Trophoblast cell (in vitro differentiated cells and primary cell): Measurements from ENCODE around the gene STRN4.

Source experiments
- DNase-seq, 2 donors: peaks; one replicate each; pipeline ENCODE4 v3.0.0-alpha.2; 2016
- H2AFZ ChIP-seq: 2 replicates; pipeline ENCODE4 v1.6.1; 2013; ENCODE audit warnings: low read length, moderate library complexity, mild to moderate bottlenecking; ENCODE audit not compliant: insufficient read depth, poor library complexity
- H2AK5ac ChIP-seq: 2 replicates; pipeline ENCODE4 v1.6.1; 2013; ENCODE audit warnings: mild to moderate bottlenecking, low read length
- H2BK120ac ChIP-seq: 2 replicates; pipeline ENCODE4 v1.6.1; 2013; ENCODE audit warnings: low read length, mild to moderate bottlenecking, moderate library complexity; ENCODE audit not compliant: insufficient read depth, poor library complexity
- H2BK12ac ChIP-seq: 2 replicates; pipeline ENCODE4 v1.6.1; 2013; ENCODE audit warnings: mild to moderate bottlenecking, low read length, moderate library complexity
- H2BK5ac ChIP-seq: 2 replicates; pipeline ENCODE4 v1.6.1; 2013; ENCODE audit warnings: low read length, low read depth, moderate library complexity, mild to moderate bottlenecking; ENCODE audit not compliant: poor library complexity
- H3K14ac ChIP-seq: 2 replicates; pipeline ENCODE4 v1.6.1; 2013; ENCODE audit warnings: mild to moderate bottlenecking, low read length
- H3K18ac ChIP-seq: 2 replicates; pipeline ENCODE4 v1.6.1; 2013; ENCODE audit warnings: mild to moderate bottlenecking, low read length
- H3K23ac ChIP-seq: 2 replicates; pipeline ENCODE4 v1.6.1; 2013; ENCODE audit warnings: low read length
- H3K27ac ChIP-seq: 2 replicates; pipeline ENCODE4 v1.5.1; 2013; ENCODE audit warnings: low read depth, mild to moderate bottlenecking, inconsistent platforms, low read length, moderate library complexity
- H3K27me3 ChIP-seq: 2 replicates; pipeline ENCODE4 v1.6.1; 2013; ENCODE audit warnings: inconsistent platforms, mild to moderate bottlenecking, low read length, moderate library complexity; ENCODE audit not compliant: insufficient read depth
- H3K36me3 ChIP-seq, 2 experiments: 1 replicate in 1 of 2; 2 replicates in 1 of 2; pipeline ENCODE4 v1.6.1; 2013; ENCODE audit warnings: low read length in 2 of 2, mild to moderate bottlenecking in 2 of 2, moderate library complexity in 1 of 2; ENCODE audit not compliant: insufficient read depth in 2 of 2, control insufficient read depth in 1 of 2
- H3K4ac ChIP-seq: 2 replicates; pipeline ENCODE4 v1.6.1; 2013; ENCODE audit warnings: low read depth, mild to moderate bottlenecking, low read length, moderate library complexity
- H3K4me1 ChIP-seq, 2 experiments: 1 replicate in 1 of 2; 2 replicates in 1 of 2; pipeline ENCODE4 v1.6.1; 2013; ENCODE audit warnings: low read length in 2 of 2, mild to moderate bottlenecking in 2 of 2, moderate library complexity in 1 of 2; ENCODE audit not compliant: insufficient read depth in 2 of 2, control insufficient read depth in 1 of 2
- H3K4me2 ChIP-seq: 2 replicates; pipeline ENCODE4 v1.6.1; 2013; ENCODE audit warnings: inconsistent platforms, mild to moderate bottlenecking, low read length, moderate library complexity
- H3K4me3 ChIP-seq: 2 replicates; pipeline ENCODE4 v1.5.1; 2013; ENCODE audit warnings: mild to moderate bottlenecking, low read depth, low read length, inconsistent platforms
- H3K79me1 ChIP-seq: one replicate; pipeline ENCODE4 v1.6.1; 2013; ENCODE audit warnings: low read length
- H3K79me2 ChIP-seq: 2 replicates; pipeline ENCODE4 v1.6.1; 2013; ENCODE audit warnings: low read length, mild to moderate bottlenecking; ENCODE audit not compliant: control insufficient read depth, insufficient read depth, poor library complexity
- H3K9ac ChIP-seq: 2 replicates; pipeline ENCODE4 v1.6.1; 2013; ENCODE audit warnings: mild to moderate bottlenecking, low read length
- H3K9me3 ChIP-seq: 2 replicates; pipeline ENCODE4 v1.6.1; 2013; ENCODE audit warnings: low read depth, mild to moderate bottlenecking, control low read depth, inconsistent platforms, low read length; ENCODE audit not compliant: insufficient read depth
- H4K12ac ChIP-seq: 2 replicates; pipeline ENCODE4 v1.6.1; 2013; ENCODE audit warnings: low read depth, mild to moderate bottlenecking, low read length, moderate library complexity
- H4K8ac ChIP-seq: 2 replicates; pipeline ENCODE4 v1.6.1; 2013; ENCODE audit warnings: low read depth, mild to moderate bottlenecking, low read length, moderate library complexity
- H4K91ac ChIP-seq: one replicate; pipeline ENCODE4 v1.6.1; 2013; ENCODE audit warnings: low read depth, mild to moderate bottlenecking, low read length, moderate library complexity
- WGBS: extraction: QIAGEN DNeasy Blood & Tissue Kit; methylation state at CpG from one replicate; pipeline ENCODE4 v1.1.7; 2013; ENCODE audit warnings: missing lambda C conversion rate; ENCODE audit not compliant: insufficient read length, insufficient coverage; ENCODE audit errors: extremely low coverage; 5-methylcytosine and 5-hydroxymethylcytosine counted together

Gene STRN4

DNA sequence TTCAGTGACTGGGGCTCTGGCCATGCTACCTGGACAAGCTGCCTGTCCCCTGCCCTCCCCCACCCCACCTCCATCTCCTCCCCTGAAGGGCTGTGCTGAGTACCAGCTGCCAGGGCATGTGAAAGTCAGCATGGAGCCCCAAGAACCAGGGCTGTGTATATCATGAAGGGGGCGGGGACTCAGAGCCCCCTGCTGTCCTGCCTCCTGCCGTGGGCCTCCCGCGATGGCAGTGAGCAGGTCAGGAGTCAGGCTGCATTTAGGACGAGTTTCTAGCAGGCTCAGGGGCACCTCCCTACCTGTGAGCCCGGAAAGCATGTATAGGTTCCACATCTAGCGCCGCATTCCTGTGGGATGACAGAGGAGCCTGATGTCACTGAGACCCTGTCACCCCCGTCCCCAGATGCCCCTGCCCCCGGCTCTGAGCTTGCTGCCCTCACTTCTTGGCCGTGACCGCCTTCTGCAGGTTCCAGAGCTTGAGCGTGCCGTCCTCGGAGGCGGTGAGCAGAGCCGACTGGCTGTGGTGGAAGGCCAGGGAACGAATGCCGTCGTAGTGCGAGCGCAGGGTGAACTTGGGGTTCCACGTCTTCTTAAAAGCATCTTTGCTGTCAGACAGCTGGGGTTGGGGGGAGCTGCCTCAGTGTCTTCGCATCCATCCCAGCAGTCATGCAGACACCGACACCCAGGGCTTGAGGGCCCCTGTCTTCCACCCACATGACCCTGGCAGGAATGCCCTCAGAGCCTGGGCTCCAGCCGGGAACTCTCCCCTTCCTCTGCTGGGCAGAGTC, 21.0 kb downstream of the STRN4 start:
- H4K12ac ChIP-seq, result no peak overlapping the region
- no peak overlapping the region for H3K4me2 ChIP-seq
- H3K27ac ChIP-seq, result no peak overlapping the region
- DNase-seq, result no peak
- peaks cover 98% of the 10 kb centered on the region in 2 experiments for H3K36me3 ChIP-seq
- WGBS, result no CpG with 5 or more reads among the region's 26 CpGs
- H3K23ac ChIP-seq, result no peak overlapping the region
- no peak overlapping the region for H3K4ac ChIP-seq
- no peak overlapping the region for H3K18ac ChIP-seq
- H4K8ac ChIP-seq, result no peak overlapping the region
- no peak overlapping the region for H2BK120ac ChIP-seq
- no peak overlapping the region for H3K4me3 ChIP-seq
- H3K27me3 ChIP-seq, result no peaks in the 10 kb centered on the region
- no peaks in the 10 kb centered on the region for H3K4me1 ChIP-seq
- H3K9ac ChIP-seq, result no peak overlapping the region
- no peak overlapping the region for H2BK5ac ChIP-seq
- H2AFZ ChIP-seq, result no peak overlapping the region
- no peak overlapping the region for H4K91ac ChIP-seq
- H3K79me2 ChIP-seq, result no peaks in the 10 kb centered on the region
- no peak overlapping the region for H3K14ac ChIP-seq
- no peak overlapping the region for H2BK12ac ChIP-seq
- H3K9me3 ChIP-seq, result no peaks in the 10 kb centered on the region
- H2AK5ac ChIP-seq, result no peak overlapping the region
- peaks cover 2% of the 10 kb centered on the region for H3K79me1 ChIP-seq

DNA sequence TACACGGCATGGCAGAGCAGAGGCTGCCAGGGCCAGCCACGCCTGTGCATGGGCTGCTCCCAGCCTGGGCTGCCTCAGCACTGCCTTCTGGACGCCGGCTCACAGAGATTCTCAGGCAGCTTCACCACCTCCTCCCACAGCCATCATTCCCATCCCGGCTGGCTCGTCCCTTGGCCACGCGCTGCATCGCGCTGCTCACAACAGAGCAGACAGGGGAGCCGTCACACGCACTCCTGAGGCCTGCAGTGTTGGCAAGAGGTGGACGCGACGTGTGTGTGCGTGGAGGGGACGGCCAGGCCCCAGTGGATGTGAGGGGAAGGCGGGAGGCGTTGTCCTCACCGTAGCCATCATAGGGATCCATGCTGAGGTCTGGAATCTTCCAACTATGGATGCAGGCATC, 21.8 kb downstream of the STRN4 start:
- H3K14ac ChIP-seq, result no peak overlapping the region
- no peak overlapping the region for H2AK5ac ChIP-seq
- no peaks in the 10 kb centered on the region for H3K79me2 ChIP-seq
- H3K9ac ChIP-seq, result no peak overlapping the region
- H3K4me3 ChIP-seq, result no peak overlapping the region
- H2BK120ac ChIP-seq, result no peak overlapping the region
- WGBS, result no CpG with 5 or more reads among the region's 20 CpGs
- no peak overlapping the region for H3K4ac ChIP-seq
- H4K12ac ChIP-seq, result no peak overlapping the region
- H3K4me1 ChIP-seq, result no peaks in the 10 kb centered on the region
- no peak overlapping the region for H3K27ac ChIP-seq
- H3K27me3 ChIP-seq, result no peaks in the 10 kb centered on the region
- no peaks in the 10 kb centered on the region for H3K9me3 ChIP-seq
- no peak overlapping the region for H3K4me2 ChIP-seq
- no peak overlapping the region for H3K23ac ChIP-seq
- no peak overlapping the region for H4K8ac ChIP-seq
- no peak for DNase-seq
- H3K18ac ChIP-seq, result no peak overlapping the region
- no peak overlapping the region for H2BK5ac ChIP-seq
- peaks cover 2% of the 10 kb centered on the region for H3K79me1 ChIP-seq
- peaks cover 98% of the 10 kb centered on the region in 2 experiments for H3K36me3 ChIP-seq
- no peak overlapping the region for H2AFZ ChIP-seq
- no peak overlapping the region for H2BK12ac ChIP-seq
- no peak overlapping the region for H4K91ac ChIP-seq

DNA sequence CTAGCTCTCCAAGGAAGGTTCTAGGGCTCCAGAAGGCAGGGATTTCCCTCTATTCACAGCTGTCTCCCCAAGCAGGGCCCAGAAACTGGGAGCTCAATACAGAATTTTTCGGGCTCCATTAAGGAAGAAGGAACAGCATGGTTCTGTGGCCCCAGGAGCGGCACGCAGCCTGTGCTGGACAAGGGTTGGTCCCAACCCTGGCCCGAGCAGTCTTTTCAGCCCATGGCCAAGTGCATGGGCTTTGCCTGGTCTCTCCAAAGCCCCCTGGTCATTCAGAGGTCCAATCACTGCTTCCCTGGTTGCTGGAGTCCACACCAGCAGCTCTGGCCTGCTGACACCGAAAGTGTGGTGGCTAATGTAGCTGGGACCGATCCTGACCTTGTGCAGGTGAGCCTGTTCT, 22.8 kb downstream of the STRN4 start:
- Histone ChIP-seq H3K14ac (no peak overlapping the region), H3K18ac (no peak overlapping the region), H4K91ac (no peak overlapping the region), H3K4me3 (no peak overlapping the region), H3K9me3 (no peaks in the 10 kb centered on the region), H4K12ac (no peak overlapping the region), H3K4ac (no peak overlapping the region), H3K36me3 (peaks cover 94 to 98% of the 10 kb centered on the region in 2 experiments), H3K79me1 (peaks cover 2% of the 10 kb centered on the region), H3K27ac (no peak overlapping the region), H2AK5ac (no peak overlapping the region), H3K9ac (no peak overlapping the region), H2BK12ac (no peak overlapping the region), H3K27me3 (no peaks in the 10 kb centered on the region), H4K8ac (no peak overlapping the region), H3K79me2 (no peaks in the 10 kb centered on the region), H3K4me2 (no peak overlapping the region), H2BK120ac (no peak overlapping the region), H3K4me1 (no peaks in the 10 kb centered on the region), H2BK5ac (no peak overlapping the region), H3K23ac (no peak overlapping the region), H2AFZ (no peak overlapping the region)
- no peak for DNase-seq
- no CpG with 5 or more reads among the region's 6 CpGs for WGBS

DNA sequence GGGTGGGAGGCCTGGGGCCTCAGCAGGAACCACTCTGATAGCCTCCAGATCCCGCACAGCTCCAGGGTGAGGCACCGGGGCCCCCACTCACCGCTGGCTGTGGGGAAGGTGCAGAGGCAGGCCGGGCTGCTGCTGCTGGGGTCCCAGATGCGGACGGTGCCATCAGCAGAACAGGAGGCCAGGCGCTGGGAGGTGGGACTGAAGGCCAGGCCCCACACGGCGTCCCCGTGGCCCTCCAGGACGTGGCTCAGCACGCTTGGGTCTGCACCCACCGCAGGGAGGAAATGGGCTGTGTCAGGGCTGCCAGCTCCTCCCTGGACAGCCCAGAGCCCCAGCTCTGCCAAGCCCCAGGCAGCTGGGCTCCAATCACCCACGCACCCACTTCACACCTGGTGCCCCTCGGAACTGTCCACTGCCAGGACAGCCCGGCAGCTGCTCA, 23.2 kb downstream of the STRN4 start:
- no peak overlapping the region for H3K18ac ChIP-seq
- no peak overlapping the region for H4K91ac ChIP-seq
- no peak overlapping the region for H3K4me2 ChIP-seq
- H2BK12ac ChIP-seq, result no peak overlapping the region
- H4K12ac ChIP-seq, result no peak overlapping the region
- peaks cover 2% of the 10 kb centered on the region for H3K79me1 ChIP-seq
- no peaks in the 10 kb centered on the region for H3K9me3 ChIP-seq
- no peaks in the 10 kb centered on the region for H3K79me2 ChIP-seq
- H3K27me3 ChIP-seq, result no peaks in the 10 kb centered on the region
- H2BK5ac ChIP-seq, result no peak overlapping the region
- no peak overlapping the region for H2BK120ac ChIP-seq
- H2AK5ac ChIP-seq, result no peak overlapping the region
- H3K4me1 ChIP-seq, result no peaks in the 10 kb centered on the region
- H3K4me3 ChIP-seq, result no peak overlapping the region
- DNase-seq, result no peak
- H3K27ac ChIP-seq, result no peak overlapping the region
- H3K23ac ChIP-seq, result no peak overlapping the region
- no peak overlapping the region for H3K9ac ChIP-seq
- WGBS, result no CpG with 5 or more reads among the region's 16 CpGs
- peaks cover 91 to 95% of the 10 kb centered on the region in 2 experiments for H3K36me3 ChIP-seq
- H3K4ac ChIP-seq, result no peak overlapping the region
- no peak overlapping the region for H2AFZ ChIP-seq
- no peak overlapping the region for H3K14ac ChIP-seq
- H4K8ac ChIP-seq, result no peak overlapping the region
